ENCODE results near the gene DOLPP1.

GRCh38 chr9:129069862-129070641 lies 10.9 kb upstream of the DOLPP1 start:
- TF ChIP-seq POLR2A (IDR thresholded peaks at IDR 0.05) (no peak), CTCF (IDR thresholded peaks at IDR 0.05) (no peak)

Data from lower leg skin (tissue), 3 donors.